Nasal cavity respiratory epithelium epithelial cell of viscerocranial mucosa (primary cell): ENCODE results near the gene ADAMTS2. TPM values are rescaled to one million over a fixed set of nuclear protein-coding genes. Genes with fewer than 3 reads are reported as not detected.

Experiments used
- total RNA-seq: library from RNA; depleted of rRNA; stranded (reverse); fragments of >200 nt; gene quantifications from 2 replicates; pipeline ENCODE4 v1.2.3, GENCODE V29; 2014

Gene ADAMTS2
- total RNA-seq, result under 0.01 TPM in 1 of 2 replicates, not detected in the other

GRCh38 chr5:179345433-179346321, at the start of gene ADAMTS2:
Gene ADAMTS2, minus strand, starts transcription at chr5:179345461. Its CDS starts 133 bp downstream, at chr5:179345328.

Other genes with a start within 250 kb of the ADAMTS2 start
- gene RUFY1, start 205.1 kb upstream of the ADAMTS2 start, total RNA-seq, result 26.0 and 66.2 TPM in 2 replicates